ENCODE measurements around the gene TUNAR. TPM values are rescaled to one million over a fixed set of nuclear protein-coding genes. Genes with fewer than 3 reads are reported as not detected.

TUNAR gene
- total and polyA plus RNA-seq, 9 of the 15 experiments (the other 6 are each of a cell fraction or from before 2014, with no cell fraction given): not detected

- Histone ChIP-seq H3K4me1 (replicated peaks in 1 of 2; ENCODE audit: control insufficient read depth in 2 of 2, insufficient read depth in 2 of 2, low read length in 2 of 2) (no peaks in the 10 kb centered on the region), H2AFZ (ENCODE audit: low read depth, low read length) (no peak overlapping the region), H3K36me3 (ENCODE audit: control insufficient read depth, insufficient read depth, low read length) (no peaks in the 10 kb centered on the region), H3K9me3 (replicated peaks; ENCODE audit: control insufficient read depth, insufficient read depth, low read depth, low read length) (no peaks in the 10 kb centered on the region), H4K20me1 (replicated peaks; ENCODE audit: control insufficient read depth, insufficient read depth, low read length) (no peaks in the 10 kb centered on the region; the same call in 1 of the 2 replicates), H3K9ac (ENCODE audit: insufficient read depth in 1 of 2, low read depth in 2 of 2, low read length in 2 of 2) (no peak overlapping the region), H3K27ac (ENCODE audit: extremely low read depth, low read depth, low read length) (no peak overlapping the region), H3K79me2 (ENCODE audit: control insufficient read depth, insufficient read depth, low read length) (no peaks in the 10 kb centered on the region), H3K9me1 (ENCODE audit: control insufficient read depth, insufficient read depth, low read length) (no peaks in the 10 kb centered on the region), H3K4me2 (ENCODE audit: insufficient read depth, low read length) (no peak overlapping the region), H3K27me3 (ENCODE audit: control insufficient read depth in 2 of 2, insufficient read depth in 2 of 2, low read length in 2 of 2) (peaks cover 0 to 8% of the 10 kb centered on the region in 2 experiments; a peak in 2 of 5 replicates), H3K4me3 (no peak overlapping the region)
- FAIRE-seq (no peak), ATAC-seq (no peak), DNase-seq (ENCODE audit: extremely low read depth in 1 of 4, low spot score in 3 of 4) (no peak)
- ChIA-PET POLR2A (no interaction called here), CTCF (ENCODE audit: low intra/inter-chr PET ratio) (no interaction called here)
- 0% methylated on average over 6 of the region's 6 CpGs for WGBS (ENCODE audit: insufficient coverage, low coverage, missing lambda C conversion rate)
- BruUV-seq (replicated peaks): no TSS peak
- in situ Hi-C loops (cut with MboI): no loop called here
- intact Hi-C loops (cut with micrococcal nuclease): no loop called here
- no peak for TF ChIP-seq ZNF165 (CRISPR knock-in tag; IDR thresholded peaks at IDR 0.05; ENCODE audit: borderline replicate concordance)
- TF ChIP-seq ETS1 (conservative IDR thresholded peaks at IDR 0.05; ENCODE audit: control insufficient read depth, low read depth, low read length): no peak
- no peak for TF ChIP-seq HDGF (IDR thresholded peaks at IDR 0.05)
- TF ChIP-seq FIP1L1 (IDR thresholded peaks at IDR 0.05; ENCODE audit: low read depth, low read length, poor library complexity, severe bottlenecking): no peak
- TF ChIP-seq ZNF707 (CRISPR knock-in tag; conservative IDR thresholded peaks at IDR 0.05): no peak
- TF ChIP-seq HDAC3 (IDR thresholded peaks at IDR 0.05; ENCODE audit: borderline replicate concordance, partially characterized antibody): no peak
- no peak for TF ChIP-seq ZEB2 (IDR thresholded peaks at IDR 0.05)
- TF ChIP-seq, protein P1, sequence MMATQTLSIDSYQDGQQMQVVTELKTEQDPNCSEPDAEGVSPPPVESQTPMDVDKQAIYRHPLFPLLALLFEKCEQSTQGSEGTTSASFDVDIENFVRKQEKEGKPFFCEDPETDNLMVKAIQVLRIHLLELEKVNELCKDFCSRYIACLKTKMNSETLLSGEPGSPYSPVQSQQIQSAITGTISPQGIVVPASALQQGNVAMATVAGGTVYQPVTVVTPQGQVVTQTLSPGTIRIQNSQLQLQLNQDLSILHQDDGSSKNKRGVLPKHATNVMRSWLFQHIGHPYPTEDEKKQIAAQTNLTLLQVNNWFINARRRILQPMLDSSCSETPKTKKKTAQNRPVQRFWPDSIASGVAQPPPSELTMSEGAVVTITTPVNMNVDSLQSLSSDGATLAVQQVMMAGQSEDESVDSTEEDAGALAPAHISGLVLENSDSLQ (IDR thresholded peaks at IDR 0.05): no peak
- TF ChIP-seq PTRF (tag; IDR thresholded peaks at IDR 0.05): no peak
- TF ChIP-seq SIRT6 (IDR thresholded peaks at IDR 0.05; ENCODE audit: low read depth, low read length): no peak
- TF ChIP-seq CTBP1 (IDR thresholded peaks at IDR 0.05; ENCODE audit: borderline replicate concordance): no peak
- no peak for TF ChIP-seq ZNF696 (CRISPR knock-in tag; conservative IDR thresholded peaks at IDR 0.05)
- no peak for TF ChIP-seq ZNF318 (IDR thresholded peaks at IDR 0.05; ENCODE audit: borderline replicate concordance in 1 of 2, low read depth in 1 of 2)
- TF ChIP-seq STAG1 (CRISPR knock-in tag; IDR thresholded peaks at IDR 0.05; ENCODE audit: borderline replicate concordance): no peak
Measured at GRCh38 chr14:95901054-95901453, 24.4 kb downstream of the TUNAR start.
